Measurements from ENCODE around the gene MPL. TPM values are rescaled to one million over a fixed set of nuclear protein-coding genes. Genes with fewer than 3 reads are reported as not detected.

MPL gene
- polyA plus RNA-seq, 1 of the 3 experiments (the other 2 are of a cell fraction), result not detected

DNA sequence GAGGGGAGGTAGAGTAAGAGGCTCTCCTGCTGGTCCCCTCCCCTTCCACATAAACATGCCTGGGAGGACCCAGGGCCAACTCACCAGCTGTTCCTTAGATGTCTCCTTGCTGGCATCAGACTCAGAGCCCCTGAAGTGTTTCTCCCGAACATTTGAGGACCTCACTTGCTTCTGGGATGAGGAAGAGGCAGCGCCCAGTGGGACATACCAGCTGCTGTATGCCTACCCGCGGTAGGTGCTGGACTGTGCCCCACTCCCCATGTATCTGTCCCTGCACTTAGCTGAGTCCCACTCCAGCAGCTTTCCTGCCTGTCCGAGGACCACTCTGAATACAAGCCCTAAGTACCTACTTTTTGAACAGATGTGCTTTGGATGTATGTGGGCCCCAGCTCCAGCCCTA lies 383 bp downstream of the MPL start:
- DNase-seq, result no peak
- Histone ChIP-seq H3K4me3 (ENCODE audit: low read depth in 2 of 2, low read length in 1 of 2) (no peak overlapping the region), H4K20me1 (ENCODE audit: insufficient read depth) (no peaks in the 10 kb centered on the region), H2AFZ (ENCODE audit: low read depth) (no peak overlapping the region), H3K9me3 (no peaks in the 10 kb centered on the region), H3K9ac (no peak overlapping the region), H3K4me2 (no peak overlapping the region), H3K36me3 (replicated peaks in 1 of 2; ENCODE audit: control insufficient read depth in 1 of 2, insufficient read depth in 2 of 2, low read length in 1 of 2) (no peaks in the 10 kb centered on the region), H3K27me3 (ENCODE audit: insufficient read depth) (no peaks in the 10 kb centered on the region; the same call in 1 of the 2 replicates), H3K79me2 (ENCODE audit: insufficient read depth) (no peaks in the 10 kb centered on the region), H3K4me1 (ENCODE audit: control insufficient read depth in 1 of 2, insufficient read depth in 2 of 2, low read depth in 1 of 2, low read length in 1 of 2) (no peaks in the 10 kb centered on the region), H3K27ac (ENCODE audit: low read depth in 2 of 2, low read length in 1 of 2) (no peak overlapping the region), H3F3A (replicated peaks; ENCODE audit: insufficient read depth) (no peaks in the 10 kb centered on the region), H3K9me2 (no peaks in the 10 kb centered on the region)
- ChIA-PET POLR2A (no interaction called here), CTCF (no interaction called here)
- TF ChIP-seq SIN3A (IDR thresholded peaks at IDR 0.05; ENCODE audit: borderline replicate concordance, low read depth, low read length) (no peak), RFX5 (IDR thresholded peaks at IDR 0.05; ENCODE audit: low read length) (no peak), RCOR1 (IDR thresholded peaks at IDR 0.05; ENCODE audit: low read length) (no peak), FOXM1 (IDR thresholded peaks at IDR 0.05; ENCODE audit: low read depth) (no peak), JUND (IDR thresholded peaks at IDR 0.05) (no peak)
- TF ChIP-seq, protein P1, sequence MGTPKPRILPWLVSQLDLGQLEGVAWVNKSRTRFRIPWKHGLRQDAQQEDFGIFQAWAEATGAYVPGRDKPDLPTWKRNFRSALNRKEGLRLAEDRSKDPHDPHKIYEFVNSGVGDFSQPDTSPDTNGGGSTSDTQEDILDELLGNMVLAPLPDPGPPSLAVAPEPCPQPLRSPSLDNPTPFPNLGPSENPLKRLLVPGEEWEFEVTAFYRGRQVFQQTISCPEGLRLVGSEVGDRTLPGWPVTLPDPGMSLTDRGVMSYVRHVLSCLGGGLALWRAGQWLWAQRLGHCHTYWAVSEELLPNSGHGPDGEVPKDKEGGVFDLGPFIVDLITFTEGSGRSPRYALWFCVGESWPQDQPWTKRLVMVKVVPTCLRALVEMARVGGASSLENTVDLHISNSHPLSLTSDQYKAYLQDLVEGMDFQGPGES (IDR thresholded peaks at IDR 0.05; ENCODE audit: low read depth, low read length), result no peak
- TF ChIP-seq, protein P2, sequence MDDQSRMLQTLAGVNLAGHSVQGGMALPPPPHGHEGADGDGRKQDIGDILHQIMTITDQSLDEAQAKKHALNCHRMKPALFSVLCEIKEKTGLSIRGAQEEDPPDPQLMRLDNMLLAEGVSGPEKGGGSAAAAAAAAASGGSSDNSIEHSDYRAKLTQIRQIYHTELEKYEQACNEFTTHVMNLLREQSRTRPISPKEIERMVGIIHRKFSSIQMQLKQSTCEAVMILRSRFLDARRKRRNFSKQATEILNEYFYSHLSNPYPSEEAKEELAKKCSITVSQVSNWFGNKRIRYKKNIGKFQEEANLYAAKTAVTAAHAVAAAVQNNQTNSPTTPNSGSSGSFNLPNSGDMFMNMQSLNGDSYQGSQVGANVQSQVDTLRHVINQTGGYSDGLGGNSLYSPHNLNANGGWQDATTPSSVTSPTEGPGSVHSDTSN (IDR thresholded peaks at IDR 0.05), result no peak
- TF ChIP-seq, protein P3, sequence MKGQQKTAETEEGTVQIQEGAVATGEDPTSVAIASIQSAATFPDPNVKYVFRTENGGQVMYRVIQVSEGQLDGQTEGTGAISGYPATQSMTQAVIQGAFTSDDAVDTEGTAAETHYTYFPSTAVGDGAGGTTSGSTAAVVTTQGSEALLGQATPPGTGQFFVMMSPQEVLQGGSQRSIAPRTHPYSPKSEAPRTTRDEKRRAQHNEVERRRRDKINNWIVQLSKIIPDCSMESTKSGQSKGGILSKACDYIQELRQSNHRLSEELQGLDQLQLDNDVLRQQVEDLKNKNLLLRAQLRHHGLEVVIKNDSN (IDR thresholded peaks at IDR 0.05; ENCODE audit: borderline replicate concordance, low read depth), result no peak
- 47% methylated on average over 5 of the region's 5 CpGs for WGBS (ENCODE audit: low lambda C conversion rate)

DNA sequence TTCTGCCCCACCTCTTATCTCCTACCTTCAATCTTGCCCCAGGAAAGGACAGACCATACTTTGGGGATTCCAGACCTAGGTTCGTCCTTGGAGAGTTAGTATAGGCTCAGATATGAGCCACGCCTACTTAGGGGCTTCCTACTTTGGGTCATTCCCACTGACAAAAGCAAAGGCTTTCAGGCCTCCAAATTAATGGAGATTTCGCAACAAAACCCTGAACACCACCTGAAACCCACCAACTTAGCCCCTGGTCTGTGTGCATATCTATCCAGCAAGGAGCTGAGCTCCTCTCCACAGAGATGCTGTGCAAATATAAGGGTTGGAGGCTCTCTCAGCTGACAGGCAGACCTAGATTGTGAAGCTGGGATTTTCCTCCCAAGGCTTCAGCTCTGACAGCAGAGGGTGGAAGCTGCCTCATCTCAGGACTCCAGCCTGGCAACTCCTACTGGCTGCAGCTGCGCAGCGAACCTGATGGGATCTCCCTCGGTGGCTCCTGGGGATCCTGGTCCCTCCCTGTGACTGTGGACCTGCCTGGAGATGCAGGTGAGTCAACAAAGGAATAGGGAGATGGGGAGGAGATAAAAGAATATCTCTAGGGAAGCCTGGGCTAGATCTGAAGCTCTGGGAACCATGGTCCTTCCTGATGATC lies 2.1 kb downstream of the MPL start:
- H3K4me1 ChIP-seq (ENCODE audit: control insufficient read depth in 1 of 2, insufficient read depth in 2 of 2, low read depth in 1 of 2, low read length in 1 of 2), result peaks cover 0 to 2% of the 10 kb centered on the region in 2 experiments; a peak in 1 of 4 replicates
- H3K9ac ChIP-seq, result no peak overlapping the region
- WGBS (ENCODE audit: low lambda C conversion rate), result 59% methylated on average over 6 of the region's 6 CpGs
- H3K36me3 ChIP-seq (replicated peaks in 1 of 2; ENCODE audit: control insufficient read depth in 1 of 2, insufficient read depth in 2 of 2, low read length in 1 of 2), result no peaks in the 10 kb centered on the region
- H3K4me3 ChIP-seq (ENCODE audit: low read depth in 2 of 2, low read length in 1 of 2), result no peak overlapping the region
- H3K79me2 ChIP-seq (ENCODE audit: insufficient read depth), result no peaks in the 10 kb centered on the region
- no peak overlapping the region for H3K27ac ChIP-seq (ENCODE audit: low read depth in 2 of 2, low read length in 1 of 2)
- POLR2A ChIA-PET, result interaction anchor here (1.2 kb wide), 1 partner anchor 9 kb away, joined by 3 read pairs; no protein-coding TSS in a partner anchor
- no peaks in the 10 kb centered on the region for H3K9me3 ChIP-seq
- H3K9me2 ChIP-seq, result no peaks in the 10 kb centered on the region
- H3K27me3 ChIP-seq (ENCODE audit: insufficient read depth), result no peaks in the 10 kb centered on the region; the same call in 1 of the 2 replicates
- H3F3A ChIP-seq (replicated peaks; ENCODE audit: insufficient read depth), result no peaks in the 10 kb centered on the region
- no peak for DNase-seq
- no peak overlapping the region for H2AFZ ChIP-seq (ENCODE audit: low read depth)
- H4K20me1 ChIP-seq (ENCODE audit: insufficient read depth), result no peaks in the 10 kb centered on the region
- CTCF ChIA-PET, result no interaction called here
- no peak overlapping the region for H3K4me2 ChIP-seq
- TF ChIP-seq FOSL2 (IDR thresholded peaks at IDR 0.05; ENCODE audit: borderline replicate concordance, low read depth), result no peak
- no peak for TF ChIP-seq POLR2AphosphoS5 (IDR thresholded peaks at IDR 0.05; ENCODE audit: low read depth, low read length)
- TF ChIP-seq, protein P4, sequence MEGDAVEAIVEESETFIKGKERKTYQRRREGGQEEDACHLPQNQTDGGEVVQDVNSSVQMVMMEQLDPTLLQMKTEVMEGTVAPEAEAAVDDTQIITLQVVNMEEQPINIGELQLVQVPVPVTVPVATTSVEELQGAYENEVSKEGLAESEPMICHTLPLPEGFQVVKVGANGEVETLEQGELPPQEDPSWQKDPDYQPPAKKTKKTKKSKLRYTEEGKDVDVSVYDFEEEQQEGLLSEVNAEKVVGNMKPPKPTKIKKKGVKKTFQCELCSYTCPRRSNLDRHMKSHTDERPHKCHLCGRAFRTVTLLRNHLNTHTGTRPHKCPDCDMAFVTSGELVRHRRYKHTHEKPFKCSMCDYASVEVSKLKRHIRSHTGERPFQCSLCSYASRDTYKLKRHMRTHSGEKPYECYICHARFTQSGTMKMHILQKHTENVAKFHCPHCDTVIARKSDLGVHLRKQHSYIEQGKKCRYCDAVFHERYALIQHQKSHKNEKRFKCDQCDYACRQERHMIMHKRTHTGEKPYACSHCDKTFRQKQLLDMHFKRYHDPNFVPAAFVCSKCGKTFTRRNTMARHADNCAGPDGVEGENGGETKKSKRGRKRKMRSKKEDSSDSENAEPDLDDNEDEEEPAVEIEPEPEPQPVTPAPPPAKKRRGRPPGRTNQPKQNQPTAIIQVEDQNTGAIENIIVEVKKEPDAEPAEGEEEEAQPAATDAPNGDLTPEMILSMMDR (IDR thresholded peaks at IDR 0.05), result no peak
- no peak for TF ChIP-seq TAF1 (IDR thresholded peaks at IDR 0.05; ENCODE audit: borderline replicate concordance, low read depth, low read length)
- TF ChIP-seq MXI1 (IDR thresholded peaks at IDR 0.05; ENCODE audit: low read depth, low read length), result no peak
- no peak for TF ChIP-seq MEF2A (IDR thresholded peaks at IDR 0.05; ENCODE audit: borderline replicate concordance, low read depth)
- no peak for TF ChIP-seq GABPA (IDR thresholded peaks at IDR 0.05; ENCODE audit: low read depth)
- TF ChIP-seq, protein P5, sequence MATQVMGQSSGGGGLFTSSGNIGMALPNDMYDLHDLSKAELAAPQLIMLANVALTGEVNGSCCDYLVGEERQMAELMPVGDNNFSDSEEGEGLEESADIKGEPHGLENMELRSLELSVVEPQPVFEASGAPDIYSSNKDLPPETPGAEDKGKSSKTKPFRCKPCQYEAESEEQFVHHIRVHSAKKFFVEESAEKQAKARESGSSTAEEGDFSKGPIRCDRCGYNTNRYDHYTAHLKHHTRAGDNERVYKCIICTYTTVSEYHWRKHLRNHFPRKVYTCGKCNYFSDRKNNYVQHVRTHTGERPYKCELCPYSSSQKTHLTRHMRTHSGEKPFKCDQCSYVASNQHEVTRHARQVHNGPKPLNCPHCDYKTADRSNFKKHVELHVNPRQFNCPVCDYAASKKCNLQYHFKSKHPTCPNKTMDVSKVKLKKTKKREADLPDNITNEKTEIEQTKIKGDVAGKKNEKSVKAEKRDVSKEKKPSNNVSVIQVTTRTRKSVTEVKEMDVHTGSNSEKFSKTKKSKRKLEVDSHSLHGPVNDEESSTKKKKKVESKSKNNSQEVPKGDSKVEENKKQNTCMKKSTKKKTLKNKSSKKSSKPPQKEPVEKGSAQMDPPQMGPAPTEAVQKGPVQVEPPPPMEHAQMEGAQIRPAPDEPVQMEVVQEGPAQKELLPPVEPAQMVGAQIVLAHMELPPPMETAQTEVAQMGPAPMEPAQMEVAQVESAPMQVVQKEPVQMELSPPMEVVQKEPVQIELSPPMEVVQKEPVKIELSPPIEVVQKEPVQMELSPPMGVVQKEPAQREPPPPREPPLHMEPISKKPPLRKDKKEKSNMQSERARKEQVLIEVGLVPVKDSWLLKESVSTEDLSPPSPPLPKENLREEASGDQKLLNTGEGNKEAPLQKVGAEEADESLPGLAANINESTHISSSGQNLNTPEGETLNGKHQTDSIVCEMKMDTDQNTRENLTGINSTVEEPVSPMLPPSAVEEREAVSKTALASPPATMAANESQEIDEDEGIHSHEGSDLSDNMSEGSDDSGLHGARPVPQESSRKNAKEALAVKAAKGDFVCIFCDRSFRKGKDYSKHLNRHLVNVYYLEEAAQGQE (IDR thresholded peaks at IDR 0.05; ENCODE audit: low read depth, low read length), result no peak
- TF ChIP-seq, protein P6, sequence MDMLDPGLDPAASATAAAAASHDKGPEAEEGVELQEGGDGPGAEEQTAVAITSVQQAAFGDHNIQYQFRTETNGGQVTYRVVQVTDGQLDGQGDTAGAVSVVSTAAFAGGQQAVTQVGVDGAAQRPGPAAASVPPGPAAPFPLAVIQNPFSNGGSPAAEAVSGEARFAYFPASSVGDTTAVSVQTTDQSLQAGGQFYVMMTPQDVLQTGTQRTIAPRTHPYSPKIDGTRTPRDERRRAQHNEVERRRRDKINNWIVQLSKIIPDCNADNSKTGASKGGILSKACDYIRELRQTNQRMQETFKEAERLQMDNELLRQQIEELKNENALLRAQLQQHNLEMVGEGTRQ (IDR thresholded peaks at IDR 0.05; ENCODE audit: borderline replicate concordance, low read depth, low read length), result no peak
- TF ChIP-seq YY1 (IDR thresholded peaks at IDR 0.05; ENCODE audit: low read depth), result no peak

Measured in SK-N-SH (cell line).